Measurements from ENCODE around the gene ASPM. TPM values are rescaled to one million over a fixed set of nuclear protein-coding genes. Genes with fewer than 3 reads are reported as not detected.
"Not testable (repeated sequence)": the region's sequence is repeated elsewhere in the genome, so short reads cannot be mapped to it uniquely, and the experiment has no call there.

The ASPM gene
- total RNA-seq, 1 donor from 2014 or later: 38.6 TPM

GRCh38 chr1:197106869-197107268 lies 39.6 kb downstream of the ASPM start:
- Mint-ChIP-seq H3K27me3 (no peaks in the 10 kb centered on the region), H3K9me3 (no peaks in the 10 kb centered on the region), H3K4me3 (no peak overlapping the region), H3K4me1 (ENCODE audit: unreplicated experiment) (no peaks in the 10 kb centered on the region), H3K36me3 (peaks cover 47% of the 10 kb centered on the region), H3K27ac (peak overlapping the region; percentile 75)
- no peak for DNase-seq (ENCODE audit: extremely low spot score, unreplicated experiment)
- TF ChIP-seq, protein P1, sequence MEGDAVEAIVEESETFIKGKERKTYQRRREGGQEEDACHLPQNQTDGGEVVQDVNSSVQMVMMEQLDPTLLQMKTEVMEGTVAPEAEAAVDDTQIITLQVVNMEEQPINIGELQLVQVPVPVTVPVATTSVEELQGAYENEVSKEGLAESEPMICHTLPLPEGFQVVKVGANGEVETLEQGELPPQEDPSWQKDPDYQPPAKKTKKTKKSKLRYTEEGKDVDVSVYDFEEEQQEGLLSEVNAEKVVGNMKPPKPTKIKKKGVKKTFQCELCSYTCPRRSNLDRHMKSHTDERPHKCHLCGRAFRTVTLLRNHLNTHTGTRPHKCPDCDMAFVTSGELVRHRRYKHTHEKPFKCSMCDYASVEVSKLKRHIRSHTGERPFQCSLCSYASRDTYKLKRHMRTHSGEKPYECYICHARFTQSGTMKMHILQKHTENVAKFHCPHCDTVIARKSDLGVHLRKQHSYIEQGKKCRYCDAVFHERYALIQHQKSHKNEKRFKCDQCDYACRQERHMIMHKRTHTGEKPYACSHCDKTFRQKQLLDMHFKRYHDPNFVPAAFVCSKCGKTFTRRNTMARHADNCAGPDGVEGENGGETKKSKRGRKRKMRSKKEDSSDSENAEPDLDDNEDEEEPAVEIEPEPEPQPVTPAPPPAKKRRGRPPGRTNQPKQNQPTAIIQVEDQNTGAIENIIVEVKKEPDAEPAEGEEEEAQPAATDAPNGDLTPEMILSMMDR (conservative IDR thresholded peaks at IDR 0.05): no peak

DNA sequence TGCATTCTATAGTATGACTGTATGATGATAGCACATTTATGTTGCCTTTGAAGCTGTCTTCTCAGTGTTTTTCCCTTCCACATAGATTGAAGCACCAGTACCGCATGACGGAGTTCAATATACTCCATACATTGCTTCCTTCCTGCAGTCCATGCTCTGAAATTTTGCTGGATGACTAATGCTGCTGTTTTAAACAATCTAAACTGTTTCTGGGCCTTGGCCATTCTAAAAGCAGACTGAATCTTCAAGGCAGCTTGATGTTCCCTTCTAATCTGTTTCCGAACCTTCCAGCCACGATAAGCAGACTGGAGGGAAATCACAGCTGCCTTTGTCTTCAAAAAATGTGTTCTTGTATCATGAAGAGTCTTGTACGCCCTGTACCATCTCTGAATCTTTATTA lies 43.2 kb downstream of the ASPM start:
- TF ChIP-seq, protein P1 (conservative IDR thresholded peaks at IDR 0.05): no peak
- no peak for DNase-seq (ENCODE audit: extremely low spot score, unreplicated experiment)
- Mint-ChIP-seq H3K4me1 (ENCODE audit: unreplicated experiment) (no peaks in the 10 kb centered on the region), H3K27ac (no peak overlapping the region), H3K4me3 (no peak overlapping the region), H3K9me3 (no peaks in the 10 kb centered on the region), H3K27me3 (no peaks in the 10 kb centered on the region), H3K36me3 (peaks cover 36% of the 10 kb centered on the region)

- no peak overlapping the region for H3K4me3 Mint-ChIP-seq
- H3K27ac Mint-ChIP-seq: no peak overlapping the region
- no peaks in the 10 kb centered on the region for H3K9me3 Mint-ChIP-seq
- H3K4me1 Mint-ChIP-seq (ENCODE audit: unreplicated experiment): no peaks in the 10 kb centered on the region
- TF ChIP-seq, protein P1 (conservative IDR thresholded peaks at IDR 0.05): no peak
- no peak for DNase-seq (ENCODE audit: extremely low spot score, unreplicated experiment)
- no peaks in the 10 kb centered on the region for H3K27me3 Mint-ChIP-seq
- peaks cover 33% of the 10 kb centered on the region for H3K36me3 Mint-ChIP-seq
Measured at GRCh38 chr1:197101978-197102377, 44.5 kb downstream of the ASPM start.

- H3K27ac Mint-ChIP-seq: no peak overlapping the region
- DNase-seq (ENCODE audit: extremely low spot score, unreplicated experiment): no peak
- no peaks in the 10 kb centered on the region for H3K27me3 Mint-ChIP-seq
- no peak overlapping the region for H3K4me3 Mint-ChIP-seq
- H3K4me1 Mint-ChIP-seq (ENCODE audit: unreplicated experiment): no peaks in the 10 kb centered on the region
- H3K9me3 Mint-ChIP-seq: no peaks in the 10 kb centered on the region
- TF ChIP-seq, protein P1 (conservative IDR thresholded peaks at IDR 0.05): no peak
- peaks cover 27% of the 10 kb centered on the region for H3K36me3 Mint-ChIP-seq
Measured at GRCh38 chr1:197100677-197101076, 45.8 kb downstream of the ASPM start.

- TF ChIP-seq, protein P1 (conservative IDR thresholded peaks at IDR 0.05): no peak
- Mint-ChIP-seq H3K9me3 (no peaks in the 10 kb centered on the region), H3K27ac (no peak overlapping the region), H3K36me3 (peaks cover 22% of the 10 kb centered on the region), H3K4me3 (no peak overlapping the region), H3K27me3 (no peaks in the 10 kb centered on the region), H3K4me1 (ENCODE audit: unreplicated experiment) (no peaks in the 10 kb centered on the region)
- DNase-seq (ENCODE audit: extremely low spot score, unreplicated experiment): no peak
Measured at GRCh38 chr1:197099444-197099843, 47.0 kb downstream of the ASPM start.

DNA sequence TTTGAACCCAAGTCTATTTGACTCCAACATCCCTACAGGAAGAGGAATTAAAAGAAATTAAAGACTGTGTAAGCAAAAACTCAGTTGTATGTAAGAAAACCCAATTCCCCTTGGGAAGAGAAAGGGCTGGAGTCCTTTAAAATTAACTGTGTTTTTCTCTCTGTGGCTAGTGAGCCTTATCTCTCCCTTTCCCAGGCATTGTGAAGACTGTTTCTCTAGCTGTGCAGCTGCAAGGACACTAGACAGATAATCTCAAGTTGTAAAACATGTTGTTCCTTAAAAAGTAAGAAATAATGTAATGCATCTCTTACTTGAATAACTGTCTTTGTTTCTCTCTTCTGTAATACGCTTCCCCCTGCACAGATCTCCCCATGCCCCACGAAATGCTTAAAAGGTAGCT lies 49.5 kb downstream of the ASPM start:
- not testable (repeated sequence) for H3K4me3 Mint-ChIP-seq; DNase-seq (ENCODE audit: extremely low spot score, unreplicated experiment); H3K9me3 Mint-ChIP-seq; H3K27me3 Mint-ChIP-seq; H3K4me1 Mint-ChIP-seq (ENCODE audit: unreplicated experiment); H3K27ac Mint-ChIP-seq
- H3K36me3 Mint-ChIP-seq: peaks cover 15% of the 10 kb centered on the region

Data from type B pancreatic cell (in vitro differentiated cells).